H1 (cell line): ENCODE data around the gene NEK9. TPM values are rescaled to one million over a fixed set of nuclear protein-coding genes. Genes with fewer than 3 reads are reported as not detected.

Experiments
- CTCF ChIA-PET: fragments of 300-600 bp; sonication (Branson Sonifier 250); formaldehyde crosslinking; loops from one replicate; lab custom pipeline; 2021; ENCODE audit not compliant: partially characterized antibody; lab: Charles Lee
- POLR2A ChIA-PET: fragments of 300-600 bp; sonication (Branson Sonifier 250); formaldehyde crosslinking; loops from one replicate; lab custom pipeline; 2021; ENCODE audit warnings: inconsistent platforms; ENCODE audit not compliant: partially characterized antibody; lab: Charles Lee
- DNase-seq, 2 experiments: peaks; one replicate each; pipeline versions ENCODE4 v3.0.0 to v3.0.0-alpha.2; 2010 to 2022; ENCODE audit warnings: low spot score in 2 of 2, low read depth in 1 of 2, mixed read lengths in 1 of 2
- FAIRE-seq: peaks from 2 replicates; lab custom pipeline; 2011; peaks lifted over from hg19 to GRCh38; lab: Jason Lieb, UNC
- H2AFZ ChIP-seq: 2 replicates; pipeline ENCODE4 v1.8.1; 2012; ENCODE audit warnings: low read length, inconsistent platforms
- H2AK5ac ChIP-seq: 2 replicates; pipeline ENCODE4 v1.6.1; 2013; ENCODE audit warnings: low read depth, low read length
- H2BK120ac ChIP-seq: replicated peaks from 2 replicates; pipeline ENCODE3; 2013; ENCODE audit warnings: low read depth, low read length, inconsistent platforms
- H2BK12ac ChIP-seq: 2 replicates; pipeline ENCODE4 v1.6.1; 2013; ENCODE audit warnings: low read depth, low read length
- H2BK15ac ChIP-seq: 2 replicates; pipeline ENCODE4 v1.6.1; 2013; ENCODE audit warnings: low read length
- H2BK20ac ChIP-seq: 2 replicates; pipeline ENCODE4 v1.6.1; 2013; ENCODE audit warnings: low read length
- H2BK5ac ChIP-seq: 2 replicates; pipeline ENCODE4 v1.6.1; 2013; ENCODE audit warnings: low read depth, low read length
- H3K14ac ChIP-seq: 2 replicates; pipeline ENCODE4 v1.6.1; 2013; ENCODE audit warnings: inconsistent platforms; ENCODE audit not compliant: insufficient read length
- H3K18ac ChIP-seq: 2 replicates; pipeline ENCODE4 v1.6.1; 2013; ENCODE audit warnings: low read length; ENCODE audit errors: extremely low read depth
- H3K23ac ChIP-seq: 2 replicates; pipeline ENCODE4 v1.6.1; 2013; ENCODE audit warnings: inconsistent platforms; ENCODE audit not compliant: insufficient read length
- H3K23me2 ChIP-seq: 2 replicates; pipeline ENCODE4 v1.6.1; 2013; ENCODE audit warnings: low read depth, low read length
- H3K27ac ChIP-seq: 2 replicates; pipeline ENCODE4 v1.6.1; 2011; ENCODE audit warnings: low read depth, low read length, inconsistent platforms
- H3K27me3 ChIP-seq, 4 experiments: replicated peaks in 1 of 4; 1 replicate in 1 of 4; 2 replicates in 3 of 4; pipeline versions ENCODE4 v1.6.1 to v1.8.1; 2011 to 2013; ENCODE audit warnings: low read length in 3 of 4, mild to moderate bottlenecking in 3 of 4, inconsistent platforms in 2 of 4, mixed read lengths in 2 of 4, moderate library complexity in 1 of 4; ENCODE audit not compliant: control insufficient read depth in 3 of 4, insufficient read depth in 3 of 4; ENCODE audit errors: extremely low read depth in 1 of 4
- H3K36me3 ChIP-seq, 4 experiments: 2 replicates each; pipeline versions ENCODE4 v1.6.1 to v1.8.1; 2011 to 2013; ENCODE audit warnings: mild to moderate bottlenecking in 4 of 4, low read length in 3 of 4, moderate library complexity in 2 of 4, control low read depth in 1 of 4, inconsistent platforms in 1 of 4; ENCODE audit not compliant: insufficient read depth in 4 of 4, control insufficient read depth in 2 of 4
- H3K4ac ChIP-seq: replicated peaks from 2 replicates; pipeline ENCODE3; 2013; ENCODE audit warnings: low read length, low read depth, mixed read lengths, inconsistent platforms; ENCODE audit not compliant: insufficient read length
- H3K4me1 ChIP-seq, 4 experiments: replicated peaks in 1 of 4; 1 replicate in 1 of 4; 2 replicates in 3 of 4; pipeline versions ENCODE4 v1.6.1 to v1.8.1; 2011 to 2013; ENCODE audit warnings: low read length in 3 of 4, inconsistent platforms in 2 of 4, mixed read lengths in 1 of 4; ENCODE audit not compliant: insufficient read depth in 4 of 4, control insufficient read depth in 3 of 4
- H3K4me2 ChIP-seq, 2 experiments: 2 replicates each; pipeline versions ENCODE4 v1.6.1 to v1.8.1; 2011 to 2013; ENCODE audit warnings: low read depth in 2 of 2, low read length in 2 of 2, control low read depth in 1 of 2, inconsistent platforms in 1 of 2, mild to moderate bottlenecking in 1 of 2; ENCODE audit not compliant: insufficient read depth in 1 of 2
- H3K4me3 ChIP-seq, 4 experiments: fragments of 200-600, 300-600 bp in 1 of 4; sonication (generic), shearing (Covaris generic), sonication (Bioruptor Twin) in 1 of 4; 2 replicates each; pipeline versions ENCODE4 v1.5.1 to v1.8.1; 2011 to 2016; ENCODE audit warnings: low read length in 4 of 4, low read depth in 3 of 4, control low read depth in 2 of 4, inconsistent platforms in 2 of 4, mild to moderate bottlenecking in 2 of 4, mixed read lengths in 1 of 4, moderate library complexity in 1 of 4; ENCODE audit not compliant: insufficient read depth in 2 of 4; ENCODE audit errors: extremely low read depth in 1 of 4
- H3K56ac ChIP-seq: replicated peaks from 2 replicates; pipeline ENCODE3; 2013; ENCODE audit warnings: low read depth, mild to moderate bottlenecking, mixed read lengths, low read length, inconsistent platforms; ENCODE audit not compliant: insufficient read length
- H3K79me1 ChIP-seq: 2 replicates; pipeline ENCODE4 v1.6.1; 2013; ENCODE audit warnings: low read depth, low read length, control low read depth
- H3K79me2 ChIP-seq, 2 experiments: 2 replicates each; pipeline versions ENCODE4 v1.6.1 to v1.8.1; 2012 to 2013; ENCODE audit warnings: low read length in 2 of 2, mild to moderate bottlenecking in 2 of 2, inconsistent platforms in 1 of 2; ENCODE audit not compliant: insufficient read depth in 2 of 2, control insufficient read depth in 1 of 2
- H3K9ac ChIP-seq, 4 experiments: replicated peaks in 1 of 4; 1 replicate in 1 of 4; 2 replicates in 3 of 4; pipeline versions ENCODE4 v1.6.1 to v1.8.1; 2011 to 2013; ENCODE audit warnings: low read depth in 3 of 4, low read length in 3 of 4, control low read depth in 2 of 4, mild to moderate bottlenecking in 2 of 4, moderate library complexity in 2 of 4, inconsistent platforms in 1 of 4; ENCODE audit errors: extremely low read depth in 1 of 4
- H3K9me3 ChIP-seq, 2 experiments: 2 replicates each; pipeline versions ENCODE4 v1.6.1 to v1.8.1; 2012 to 2013; ENCODE audit warnings: mild to moderate bottlenecking in 2 of 2, moderate library complexity in 2 of 2, control low read depth in 1 of 2, inconsistent platforms in 1 of 2, low read depth in 1 of 2, low read length in 1 of 2, mixed read lengths in 1 of 2; ENCODE audit not compliant: insufficient read depth in 2 of 2
- H4K20me1 ChIP-seq, 2 experiments: replicated peaks in 1 of 2; 2 replicates each; pipeline versions ENCODE3 to v1.8.1; 2011 to 2013; ENCODE audit warnings: inconsistent platforms in 2 of 2, low read length in 2 of 2, mild to moderate bottlenecking in 1 of 2; ENCODE audit not compliant: insufficient read depth in 2 of 2, control insufficient read depth in 1 of 2
- H4K5ac ChIP-seq: 2 replicates; pipeline ENCODE4 v1.6.1; 2013; ENCODE audit warnings: low read length, low read depth, mixed read lengths, inconsistent platforms; ENCODE audit not compliant: insufficient read length
- H4K8ac ChIP-seq: 2 replicates; pipeline ENCODE4 v1.8.0; 2013; ENCODE audit warnings: mild to moderate bottlenecking, moderate library complexity, low read length, inconsistent platforms; ENCODE audit not compliant: insufficient read depth; ENCODE audit errors: extremely low read depth
- H4K91ac ChIP-seq: replicated peaks from 2 replicates; pipeline ENCODE3; 2013; ENCODE audit warnings: low read length, mixed read lengths, inconsistent platforms; ENCODE audit not compliant: insufficient read length
- BRCA1 ChIP-seq: IDR thresholded peaks from 2 replicates; pipeline ENCODE4 v1.6.1; 2012; ENCODE audit warnings: low read depth, low read length, improper control_type of control experiment
- CBX8 ChIP-seq: fragments of 300-800, 300-1000 bp; sonication (generic); IDR thresholded peaks from 2 replicates; pipeline ENCODE4 v1.7.1; 2016; ENCODE audit warnings: low read depth, low read length, borderline replicate concordance
- CREB1 ChIP-seq: IDR thresholded peaks from 2 replicates; pipeline ENCODE4 v1.6.1; 2012; ENCODE audit warnings: inconsistent platforms
- CTCF ChIP-seq, 3 experiments: IDR thresholded peaks; 1 replicate in 2 of 3; 2 replicates in 1 of 3; pipeline versions ENCODE4 v1.5.1 to v1.6.1; 2011; ENCODE audit warnings: low read length in 3 of 3, mild to moderate bottlenecking in 3 of 3, inconsistent platforms in 2 of 3, low read depth in 1 of 3, moderate library complexity in 1 of 3; ENCODE audit not compliant: insufficient read depth in 1 of 3; ENCODE audit errors: control extremely low read depth in 1 of 3
- GTF2F1 ChIP-seq: IDR thresholded peaks from 2 replicates; pipeline ENCODE4 v1.6.1; 2012; ENCODE audit warnings: low read depth, low read length, improper control_type of control experiment, borderline replicate concordance
- JUN ChIP-seq: IDR thresholded peaks from 2 replicates; pipeline ENCODE4 v1.6.1; 2011; ENCODE audit warnings: low read depth, mild to moderate bottlenecking, improper control_type of control experiment, low read length
- NANOG ChIP-seq: IDR thresholded peaks from 2 replicates; pipeline ENCODE4 v1.6.1; 2011; ENCODE audit warnings: low read length, low read depth, mild to moderate bottlenecking, inconsistent platforms; ENCODE audit not compliant: insufficient read depth, poor library complexity, severe bottlenecking
- POLR2A ChIP-seq, 2 experiments: IDR thresholded peaks; 1 replicate in 1 of 2; 2 replicates in 1 of 2; pipeline ENCODE4 v1.6.1; 2011; ENCODE audit warnings: low read depth in 2 of 2, low read length in 2 of 2, mild to moderate bottlenecking in 2 of 2; ENCODE audit errors: control extremely low read depth in 1 of 2
- POLR2AphosphoS5 ChIP-seq: IDR thresholded peaks from 2 replicates; pipeline ENCODE4 v1.6.1; 2011; ENCODE audit warnings: low read depth, low read length
- POU5F1 ChIP-seq: IDR thresholded peaks from 2 replicates; pipeline ENCODE4 v1.6.1; 2011; ENCODE audit warnings: low read depth, mild to moderate bottlenecking, low read length, moderate library complexity
- TBP ChIP-seq: IDR thresholded peaks from 2 replicates; pipeline ENCODE4 v1.6.1; 2011; ENCODE audit warnings: low read depth, low read length, improper control_type of control experiment
- TCF12 ChIP-seq: IDR thresholded peaks from 2 replicates; pipeline ENCODE4 v1.6.1; 2011; ENCODE audit warnings: low read depth, mild to moderate bottlenecking, low read length
- ZNF274 ChIP-seq: IDR thresholded peaks from 2 replicates; pipeline ENCODE4 v1.7.0; 2012; ENCODE audit warnings: low read length, borderline replicate concordance; ENCODE audit errors: extremely low read depth
- WGBS, 2 experiments: shearing (Covaris generic) in 1 of 2; methylation state at CpG; one replicate each; pipeline versions ENCODE4 v1.1.6 to v1.1.7; 2013 to 2015; ENCODE audit warnings: low lambda C conversion rate in 2 of 2, mixed read lengths in 2 of 2, inconsistent platforms in 1 of 2, low coverage in 1 of 2, missing lambda C conversion rate in 1 of 2; ENCODE audit not compliant: insufficient replicate concordance in 2 of 2, insufficient coverage in 1 of 2, insufficient read length in 1 of 2; ENCODE audit errors: extremely low coverage in 1 of 2, missing lambda C conversion rate in 1 of 2; 5-methylcytosine and 5-hydroxymethylcytosine counted together
- polyA plus RNA-seq, 7 experiments: library from polyadenylated mRNA; depleted of rRNA in 3 of 7; stranded (reverse) in 5 of 7; unstranded in 2 of 7; fragments of >200 nt in 5 of 7; fragments of 200-250 nt in 2 of 7; gene quantifications; 1 replicate in 5 of 7; 2 replicates in 1 of 7; 4 replicates in 1 of 7; pipeline versions ENCODE4 v1.2.1 to v1.2.3, GENCODE V29; 2011 to 2013; ENCODE audit warnings: missing spikeins in 2 of 7, mixed read lengths in 2 of 7
- total RNA-seq: library from RNA; stranded (reverse); fragmentation: NEBNext Ultra II Directional; extraction: Animal tissue kit (Norgen Biotek cat#: 25700); gene quantifications from 2 replicates; pipeline ENCODE4 v1.2.1, GENCODE V29; 2021

NEK9 gene
- total and polyA plus RNA-seq, 2 of the 8 experiments (the other 6 are each of a cell fraction or from before 2014, with no cell fraction given), result 16.0 to 43.6 TPM

DNA sequence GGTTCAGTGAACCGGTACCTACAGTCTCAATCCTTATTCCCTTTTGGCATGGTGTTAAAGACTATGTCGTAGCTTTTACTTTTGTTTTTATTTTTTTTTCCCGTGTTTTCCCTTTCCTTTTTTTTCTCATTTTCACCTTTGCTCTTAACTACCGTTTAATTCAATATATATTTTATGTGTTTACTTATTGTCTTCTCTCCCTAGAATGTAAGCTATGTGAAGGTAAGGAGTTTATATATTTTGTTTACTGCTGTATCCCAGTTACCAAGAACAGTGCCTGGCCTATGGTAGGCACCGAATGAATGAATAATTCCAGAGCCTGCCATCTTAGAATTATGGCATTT is 75.3 kb downstream of the NEK9 start:
- FAIRE-seq (no peak), DNase-seq (no peak)
- no peaks in the 10 kb centered on the region for H3K9me3 ChIP-seq
- peaks cover 0 to 4% (median 0%) of the 10 kb centered on the region in 4 experiments; a peak in 3 of 7 replicates for H3K4me1 ChIP-seq
- 26% methylated on average over 5 of the region's 5 CpGs; no CpG with 5 or more reads in 1 of the 2 experiments for WGBS, 2 experiments
- H2AK5ac ChIP-seq, result no peak overlapping the region
- no peak overlapping the region for H3K56ac ChIP-seq
- no peaks in the 10 kb centered on the region for H3K79me2 ChIP-seq
- H3K27ac ChIP-seq, result no peak overlapping the region
- no peak overlapping the region for H3K23ac ChIP-seq
- H3K79me1 ChIP-seq, result no peaks in the 10 kb centered on the region
- ChIA-PET POLR2A (interaction anchor here (0.7 to 3.0 kb wide), 8 partner anchors 10 to 404 kb away, joined by 3 to 15 read pairs (median 3); partner anchors contain the start of genes ACYP1 and ZC2HC1C), CTCF (interaction anchor here (2.8 kb wide), 1 partner anchor 37 kb away, joined by 12 read pairs; no protein-coding TSS in a partner anchor)
- no peak overlapping the region for H2BK12ac ChIP-seq
- H4K91ac ChIP-seq, result no peak overlapping the region
- no peak overlapping the region for H4K5ac ChIP-seq
- H3K14ac ChIP-seq, result no peak overlapping the region
- no peaks in the 10 kb centered on the region for H4K20me1 ChIP-seq
- H3K4ac ChIP-seq, result no peak overlapping the region
- no peak overlapping the region; the same call in 1 of the 2 replicates for H4K8ac ChIP-seq
- H2BK120ac ChIP-seq, result no peak overlapping the region
- peak overlapping the region; percentile 60 to 86; a peak in 3 of 4 replicates for H3K4me2 ChIP-seq
- peak overlapping the region in 1 of 4 experiments; percentile 75; a peak in 2 of 7 replicates for H3K9ac ChIP-seq
- peak overlapping the region; percentile 54 to 61 (median 58); a peak in 5 of 8 replicates for H3K4me3 ChIP-seq
- H3K23me2 ChIP-seq, result no peaks in the 10 kb centered on the region; the same call in 1 of the 2 replicates
- no peak overlapping the region for H2BK5ac ChIP-seq
- H2BK20ac ChIP-seq, result no peak overlapping the region
- H3K18ac ChIP-seq, result no peak overlapping the region
- H2AFZ ChIP-seq, result no peak overlapping the region
- H3K36me3 ChIP-seq, result no peaks in the 10 kb centered on the region
- no peak overlapping the region for H2BK15ac ChIP-seq
- no peaks in the 10 kb centered on the region for H3K27me3 ChIP-seq
- TF ChIP-seq BRCA1 (no peak), ZNF274 (no peak), CREB1 (no peak), CBX8 (no peak), TCF12 (no peak), POLR2A (IDR thresholded peaks at IDR 0.05; ENCODE audit: control extremely low read depth in 1 of 2, low read depth in 2 of 2, low read length in 2 of 2) (no peak), POLR2AphosphoS5 (no peak), JUN (no peak), TBP (no peak), CTCF (IDR thresholded peaks at IDR 0.05; ENCODE audit: control extremely low read depth in 1 of 3, insufficient read depth in 1 of 3, low read depth in 1 of 3, low read length in 3 of 3) (no peak), POU5F1 (no peak), NANOG (no peak), GTF2F1 (no peak)
